Right lung (tissue), 10 donors: ENCODE measurements around the gene ABCC1. TPM values are rescaled to one million over a fixed set of nuclear protein-coding genes. Genes with fewer than 3 reads are reported as not detected.
A peak's percentile ranks its signal among the peaks of the same experiment; 100 is the strongest.
"Not testable (repeated sequence)": the region's sequence is repeated elsewhere in the genome, so short reads cannot be mapped to it uniquely, and the experiment has no call there.

Source experiments
- DNase-seq, 2 donors: peaks; one replicate each; pipeline ENCODE4 v3.0.0-alpha.2; 2013
- long read RNA-seq, 8 donors: transcript quantifications; one replicate each; lab custom pipeline, GENCODE V29; 2026
- polyA plus RNA-seq, 5 donors: library from polyadenylated mRNA; unstranded; fragments of 120-200 nt; gene quantifications; one replicate each; pipeline versions ENCODE4 v1.2.1 to v1.2.3, GENCODE V29; 2013; ENCODE audit warnings: inconsistent platforms in 1 of 5, low replicate concordance in 1 of 5; ENCODE audit not compliant: insufficient read length in 5 of 5, insufficient read depth in 1 of 5

Gene ABCC1
- polyA plus RNA-seq: 10 to 100 TPM; 24.1 to 30.8 (median 26.9) TPM
- long read RNA-seq, donor 1, full-length matches to known transcripts: 3 of 28 reads
- long read RNA-seq, donor 1, partial matches to known transcripts: 25 of 28 reads
- long read RNA-seq, donor 1, other reads (novel, unspliced or antisense): 0 of 28 reads
- long read RNA-seq, donor 2, full-length matches to known transcripts: 2 of 2 reads
- long read RNA-seq, donor 2, partial matches to known transcripts: 0 of 2 reads
- long read RNA-seq, donor 2, other reads (novel, unspliced or antisense): 0 of 2 reads
- long read RNA-seq, donor 3, full-length matches to known transcripts: 1 of 1 reads
- long read RNA-seq, donor 3, partial matches to known transcripts: 0 of 1 reads
- long read RNA-seq, donor 3, other reads (novel, unspliced or antisense): 0 of 1 reads
- long read RNA-seq, donor 4: 0 reads
- long read RNA-seq, donor 5, partial matches to known transcripts: 0 of 1 reads
- long read RNA-seq, donor 5, other reads (novel, unspliced or antisense): 0 of 1 reads
- long read RNA-seq, donor 6: 0 reads
- long read RNA-seq, donor 7, partial matches to known transcripts: 10 of 11 reads
- long read RNA-seq, donor 7, other reads (novel, unspliced or antisense): 0 of 11 reads
- long read RNA-seq, donor 8: 0 reads

DNA sequence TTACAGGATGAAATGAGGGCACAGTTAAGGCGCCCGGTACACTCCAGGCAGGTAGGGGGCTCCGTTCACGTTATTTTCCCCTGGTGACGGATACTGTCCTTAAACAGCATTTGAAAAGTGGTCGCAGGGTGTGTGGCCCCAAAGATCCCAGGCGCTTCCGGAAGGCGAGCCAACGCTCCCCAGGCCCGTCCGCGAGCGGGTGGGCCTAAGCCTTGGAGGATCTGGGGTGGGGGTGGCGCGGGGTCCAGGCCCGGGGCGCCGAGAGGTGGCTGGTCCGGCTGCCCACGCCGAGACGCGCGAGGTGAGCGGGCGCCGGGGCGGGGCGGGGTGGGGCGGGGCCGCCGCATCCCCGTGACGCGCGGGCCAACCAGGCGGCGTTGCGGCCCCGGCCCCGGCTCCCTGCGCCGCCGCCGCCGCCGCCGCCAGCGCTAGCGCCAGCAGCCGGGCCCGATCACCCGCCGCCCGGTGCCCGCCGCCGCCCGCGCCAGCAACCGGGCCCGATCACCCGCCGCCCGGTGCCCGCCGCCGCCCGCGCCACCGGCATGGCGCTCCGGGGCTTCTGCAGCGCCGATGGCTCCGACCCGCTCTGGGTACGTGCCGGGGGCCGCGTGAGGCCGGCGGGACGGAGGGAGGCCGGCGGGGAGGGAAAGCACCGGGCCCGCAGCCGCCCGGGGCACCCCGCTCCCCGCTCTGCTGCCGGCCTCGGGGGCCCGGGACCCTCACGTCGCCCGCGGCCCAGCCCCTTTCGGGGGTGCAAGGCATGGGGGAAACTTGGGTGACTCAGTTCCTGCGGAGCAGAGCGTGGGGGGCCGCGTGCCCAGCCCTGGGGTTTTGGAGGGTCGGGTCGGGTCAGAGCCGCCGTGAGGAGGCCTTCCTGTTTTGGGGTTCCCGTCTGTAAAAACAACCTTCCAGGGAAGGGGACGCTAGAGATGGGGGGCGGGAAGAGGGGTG, at the start of gene ABCC1:
Gene ABCC1 (plus strand): TSS at position 407 of the 951 bp plus-strand sequence. CDS start 136 bp downstream, at position 543.
- peak in 1 of 2 donors; percentile 28 for DNase-seq

DNA sequence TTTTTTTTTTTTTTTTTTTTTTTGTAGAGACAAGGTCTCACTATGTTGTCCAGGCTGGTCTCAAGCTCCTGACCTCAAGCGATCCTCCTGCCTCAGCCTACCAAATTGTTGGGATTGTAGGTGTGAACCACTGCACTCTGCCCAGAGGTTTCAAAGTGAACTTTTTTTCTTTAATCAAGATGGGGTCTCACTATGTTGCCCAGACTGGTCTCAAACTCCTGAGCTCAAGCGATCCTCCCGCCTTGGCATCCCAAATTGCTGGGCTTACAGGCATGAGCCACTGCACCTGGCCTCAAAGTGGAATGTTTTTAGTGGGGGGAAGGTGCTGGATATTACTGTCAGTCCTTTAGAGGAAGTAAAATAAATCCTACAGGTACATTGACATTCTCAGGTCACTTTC, 49.1 kb upstream of the ABCC1 start:
- DNase-seq: no peak

DNA sequence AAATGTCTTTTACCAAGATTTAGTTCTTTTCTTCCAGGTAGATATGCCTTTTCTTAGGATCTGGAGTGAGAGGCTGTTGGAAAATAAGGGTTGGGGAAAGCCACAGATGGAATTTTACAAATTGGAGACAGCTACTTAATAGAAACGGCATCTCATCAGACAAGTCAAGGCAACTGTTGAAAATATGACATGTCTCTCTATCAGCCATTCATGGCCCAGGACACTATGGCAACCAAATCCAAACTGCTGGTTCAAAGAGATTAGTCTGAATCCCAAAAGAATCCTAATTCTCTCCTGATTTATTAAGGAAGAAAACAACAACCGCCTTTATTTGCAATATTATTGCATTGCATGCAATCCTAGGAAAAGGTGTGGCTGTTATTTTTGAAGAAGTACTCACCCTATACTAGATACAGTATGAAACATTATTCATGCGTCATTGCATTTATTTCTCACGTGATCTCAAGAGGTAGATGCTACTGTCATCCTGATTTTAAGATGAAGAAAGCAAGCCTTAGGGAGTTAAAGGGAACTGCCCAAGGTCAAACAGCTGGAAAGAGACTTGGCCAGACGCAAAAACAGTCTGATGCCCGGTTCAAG, 48.4 kb upstream of the ABCC1 start:
- DNase-seq: no peak

DNA sequence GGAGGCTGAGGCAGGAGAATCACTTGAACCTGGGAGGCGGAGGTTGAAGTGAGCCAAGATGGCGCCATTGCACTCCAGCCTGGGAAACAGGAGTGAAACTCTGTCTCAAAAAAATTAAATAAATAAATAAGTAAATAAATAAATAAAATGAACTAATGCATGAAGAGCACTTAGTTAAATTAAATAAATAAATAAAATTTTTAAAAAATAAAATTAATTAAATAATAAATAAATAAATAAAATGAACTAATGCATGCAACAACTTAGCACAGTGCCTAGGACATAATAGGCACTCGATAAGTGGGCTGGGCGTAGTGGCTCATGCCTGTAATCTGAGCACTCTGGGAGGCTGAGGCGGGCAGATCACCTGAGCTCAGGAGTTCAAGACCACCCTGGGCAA, 45.5 kb upstream of the ABCC1 start:
- no peak for DNase-seq

DNA sequence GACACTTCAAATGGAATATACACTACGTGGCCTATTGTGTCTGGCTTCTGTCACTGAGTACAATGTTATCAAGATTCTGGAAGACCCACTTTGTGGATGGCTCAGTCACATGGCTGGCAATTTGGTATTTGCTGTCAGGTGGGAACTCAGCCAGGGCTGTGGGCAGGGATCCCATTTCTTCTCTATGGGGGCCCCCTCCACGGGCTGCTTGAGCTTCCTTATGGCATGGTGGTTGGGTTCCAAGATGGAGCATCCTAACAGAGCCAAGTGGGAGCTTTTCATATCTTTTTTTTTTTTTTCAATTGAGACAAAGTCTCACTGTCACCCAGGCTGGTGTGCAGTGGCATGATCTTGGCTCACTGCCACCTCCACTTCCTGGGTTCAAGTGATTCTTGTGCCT, 43.0 kb upstream of the ABCC1 start:
- no peak for DNase-seq

DNA sequence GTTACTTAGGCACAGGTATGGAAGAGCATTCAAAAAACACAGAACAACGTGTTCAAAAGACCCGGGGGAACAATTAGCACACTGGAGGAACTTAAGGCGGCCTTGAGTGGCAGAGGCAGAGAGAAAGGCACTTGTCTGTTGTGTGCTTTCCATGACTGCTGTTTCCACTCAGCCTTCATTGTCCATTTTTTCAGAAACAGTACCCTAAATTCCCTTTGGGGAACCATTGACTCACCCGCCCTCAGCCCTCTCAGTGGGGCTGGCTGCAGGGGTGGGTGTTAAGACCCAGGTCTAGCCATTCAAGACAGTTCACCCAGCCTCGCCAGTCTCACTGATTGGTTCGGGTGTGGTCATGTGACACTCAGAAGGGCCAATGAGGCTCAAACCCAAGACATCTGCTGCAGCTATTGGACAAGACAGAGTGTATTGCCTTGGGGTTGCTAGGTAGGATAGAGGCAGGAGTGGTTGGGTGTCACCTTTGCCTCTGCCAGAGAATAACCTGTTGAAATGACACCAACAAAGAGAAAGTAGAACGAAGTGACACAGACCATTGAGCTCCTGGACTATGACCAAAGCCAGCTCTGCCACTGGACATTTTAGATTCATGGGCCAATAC, 41.4 kb upstream of the ABCC1 start:
- DNase-seq: no peak

DNA sequence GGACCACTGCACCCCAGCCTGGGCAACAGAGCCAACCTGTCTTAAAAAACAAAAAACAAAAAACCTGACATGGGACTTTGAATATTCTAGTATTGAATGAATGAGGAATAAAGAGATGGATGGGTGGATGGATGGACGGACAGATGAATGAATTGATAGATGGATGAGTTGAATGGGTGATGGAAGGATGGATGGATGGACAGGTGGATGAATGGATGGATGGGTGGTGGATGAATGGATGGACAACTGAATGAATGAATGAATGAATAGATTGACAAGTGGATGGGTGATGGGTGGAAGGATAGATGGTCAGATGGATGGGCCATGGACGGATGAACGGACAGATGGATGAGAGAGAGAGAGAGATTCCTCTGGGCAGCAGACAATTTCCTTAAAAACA, 38.2 kb upstream of the ABCC1 start:
- no peak for DNase-seq

DNA sequence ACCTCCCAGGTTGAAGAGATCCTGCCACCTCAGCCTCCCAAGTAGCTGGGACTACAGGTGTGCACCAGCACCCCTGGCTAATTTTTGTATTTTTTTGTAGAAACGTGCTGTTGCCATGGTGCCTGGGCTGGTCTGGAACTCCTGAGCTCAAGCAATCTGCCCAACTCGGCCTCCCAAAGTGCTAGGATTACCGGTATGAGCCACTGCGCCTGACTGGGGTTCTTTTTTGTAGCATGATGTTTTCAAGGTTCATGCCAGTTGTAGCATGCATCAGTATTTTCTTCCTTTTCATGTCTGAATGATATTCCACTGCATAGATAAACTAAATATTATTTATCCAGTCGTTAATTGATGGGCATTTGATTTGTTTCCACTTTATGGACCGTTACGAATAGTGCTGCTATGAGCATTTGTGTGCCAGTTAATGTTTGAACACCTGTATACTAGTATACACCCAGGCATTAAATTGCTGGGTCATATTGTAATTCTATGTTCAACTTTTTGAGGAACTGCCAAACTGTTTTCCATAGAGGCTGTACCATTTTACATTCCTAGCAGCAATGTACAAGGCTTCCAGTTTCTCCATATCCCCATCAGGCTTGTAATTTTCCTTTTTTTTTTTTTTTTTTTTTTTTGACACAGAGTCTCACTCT, 36.2 kb upstream of the ABCC1 start:
- DNase-seq: no peak

DNA sequence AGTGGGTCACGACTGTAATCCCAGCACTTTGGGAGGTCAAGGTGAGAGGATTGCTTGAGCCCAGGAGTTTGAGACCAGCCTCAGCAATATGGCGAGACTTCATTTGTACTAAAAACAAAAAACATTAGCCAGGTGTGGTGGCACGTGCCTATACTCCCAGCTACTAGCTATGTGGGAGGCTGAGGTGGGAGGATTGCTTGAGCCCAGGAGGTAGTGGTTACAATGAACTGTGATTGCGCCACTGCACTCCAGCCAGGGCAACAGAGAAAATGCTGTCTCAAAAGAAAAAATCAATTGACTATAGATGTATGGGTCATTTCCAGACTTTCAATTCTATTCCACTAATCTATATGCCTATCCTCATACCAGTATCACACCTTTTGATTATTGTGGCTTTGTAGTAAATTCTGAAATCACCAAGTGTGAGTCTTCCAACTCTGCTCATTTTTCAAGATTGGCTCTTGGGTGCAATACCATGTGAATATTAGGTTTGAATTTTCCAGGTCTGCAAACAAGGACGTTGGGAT, 33.8 kb upstream of the ABCC1 start:
- DNase-seq: no peak

DNA sequence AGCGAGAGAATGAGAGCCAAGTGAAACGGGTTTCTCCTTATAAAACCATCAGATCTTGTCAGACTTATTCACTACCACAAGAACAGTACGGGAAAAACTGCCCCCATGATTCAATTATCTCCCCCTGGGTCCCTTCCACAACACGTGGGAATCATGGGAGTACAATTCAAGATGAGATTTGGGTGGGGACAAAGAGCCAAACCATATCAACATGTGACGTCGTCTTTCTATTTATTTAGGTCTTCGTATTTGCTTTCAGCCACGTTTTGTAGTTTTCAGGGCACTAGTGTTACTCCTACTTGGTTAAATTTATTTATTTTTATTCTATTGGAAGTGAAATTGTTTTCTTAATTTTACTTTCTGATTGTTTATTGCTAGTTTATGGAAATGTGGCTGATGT, 33.1 kb upstream of the ABCC1 start:
- no peak for DNase-seq

DNA sequence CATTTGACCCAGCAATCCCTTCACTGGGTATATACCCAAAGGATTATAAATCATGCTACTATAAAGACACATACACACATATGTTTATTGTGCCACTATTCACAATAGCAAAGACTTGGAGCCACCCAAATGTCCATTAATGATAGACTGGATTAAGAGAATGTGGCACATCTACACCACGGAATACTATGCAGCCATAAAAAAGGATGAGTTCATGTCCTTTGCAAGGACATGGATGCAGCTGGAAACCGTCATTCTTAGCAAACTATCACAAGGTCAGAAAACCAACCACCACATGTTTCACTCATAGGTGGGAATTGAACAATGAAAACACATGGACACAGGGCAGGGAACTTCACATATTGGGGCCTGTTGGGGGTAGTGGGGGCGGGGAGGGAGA, 31.1 kb upstream of the ABCC1 start:
- DNase-seq: not testable (repeated sequence)

DNA sequence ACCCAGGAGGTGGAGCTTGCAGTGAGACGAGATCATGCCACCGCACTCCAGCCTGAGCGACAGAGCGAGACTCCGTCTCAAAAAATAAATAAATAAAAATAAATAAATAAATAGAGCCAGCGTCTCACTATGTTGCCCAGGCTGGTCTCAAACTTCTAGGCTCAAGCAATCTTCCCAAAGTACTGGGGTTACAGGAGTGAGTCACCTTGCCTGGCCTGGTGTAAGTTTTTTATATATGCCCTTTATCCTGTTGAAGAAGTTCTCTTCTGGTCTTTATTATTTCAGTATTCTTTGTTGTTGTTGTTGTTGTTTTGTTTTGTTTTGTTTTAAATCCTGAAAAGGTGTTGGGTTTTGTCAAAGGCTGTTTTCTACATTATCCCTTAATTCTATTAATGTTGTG, 30.1 kb upstream of the ABCC1 start:
- no peak for DNase-seq

DNA sequence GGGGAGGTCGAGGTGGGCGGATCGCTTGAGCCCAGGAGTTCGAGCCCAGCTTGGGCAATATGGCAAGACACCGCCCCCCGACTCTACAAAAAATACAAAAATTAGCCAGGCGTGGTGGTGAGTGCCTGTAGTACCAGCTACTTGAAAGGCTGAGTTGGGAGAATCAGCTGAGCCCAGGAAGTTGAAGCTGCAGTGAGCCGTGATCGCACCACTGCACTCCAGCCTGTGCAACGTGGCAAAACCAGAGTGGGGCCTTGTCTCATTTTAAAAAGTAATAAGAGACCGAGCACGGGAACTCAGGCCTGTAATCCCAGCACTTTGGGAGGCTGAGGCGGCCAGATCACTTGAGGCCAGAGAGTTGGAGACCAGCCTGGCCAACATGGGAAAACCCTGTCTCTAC, 24.4 kb upstream of the ABCC1 start:
- DNase-seq: no peak

DNA sequence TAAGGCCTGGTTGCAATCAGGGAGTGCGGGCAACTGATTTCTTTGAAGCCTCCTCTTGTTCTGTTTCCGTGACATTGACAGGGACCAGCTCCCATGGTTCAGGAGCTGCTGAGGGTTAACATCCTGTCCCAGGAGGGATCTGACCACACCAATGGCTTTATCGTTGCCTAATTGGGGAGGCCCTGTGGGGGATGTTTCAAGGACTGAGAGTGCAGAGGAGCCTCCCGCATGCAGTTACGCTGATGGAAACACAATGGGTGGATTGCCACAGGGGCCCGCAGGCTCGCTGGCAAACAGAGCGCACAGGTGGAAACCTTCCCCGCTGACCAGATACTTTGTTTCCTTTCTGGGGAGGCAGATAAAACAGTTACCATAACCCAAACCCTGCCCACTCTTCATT, 23.8 kb upstream of the ABCC1 start:
- DNase-seq: no peak

DNA sequence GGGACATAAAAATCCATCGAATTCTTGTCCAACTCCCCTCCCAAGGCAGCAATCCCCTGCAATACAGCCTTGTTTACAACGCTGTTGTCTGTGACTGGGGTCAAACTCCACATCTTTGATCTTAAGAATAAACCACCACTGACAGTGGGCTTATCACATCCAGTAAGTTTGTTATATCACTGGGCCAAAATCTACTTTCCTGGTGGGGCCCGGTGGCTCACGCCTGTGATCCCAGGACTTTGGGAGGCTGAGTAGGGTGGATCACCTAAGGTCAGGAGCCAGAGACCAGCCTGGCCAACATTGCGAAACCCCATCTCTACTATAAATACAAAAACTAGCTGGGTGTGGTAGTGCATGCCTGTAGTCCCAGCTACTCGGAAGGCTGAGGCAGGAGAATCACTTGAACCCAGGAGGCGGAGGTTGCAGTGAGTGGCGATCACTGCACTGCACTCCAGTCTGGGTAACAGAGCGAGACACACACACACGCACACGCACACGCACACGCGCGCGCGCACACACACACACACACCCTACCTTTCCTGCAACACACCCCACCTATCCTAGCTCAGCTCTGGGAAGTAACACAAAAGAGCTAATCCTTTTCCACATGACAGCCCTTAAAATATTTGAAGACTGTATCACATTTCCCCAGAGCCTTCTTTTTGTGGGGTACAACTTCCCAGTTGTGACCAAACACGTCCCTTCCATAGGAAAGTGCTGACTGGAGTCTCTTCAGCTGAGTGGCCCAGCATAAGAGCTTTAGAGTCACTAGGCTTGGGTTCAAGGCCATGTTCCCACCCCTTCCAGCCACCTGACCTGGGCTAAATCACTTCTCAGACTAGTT, 20.9 kb upstream of the ABCC1 start:
- no peak for DNase-seq

DNA sequence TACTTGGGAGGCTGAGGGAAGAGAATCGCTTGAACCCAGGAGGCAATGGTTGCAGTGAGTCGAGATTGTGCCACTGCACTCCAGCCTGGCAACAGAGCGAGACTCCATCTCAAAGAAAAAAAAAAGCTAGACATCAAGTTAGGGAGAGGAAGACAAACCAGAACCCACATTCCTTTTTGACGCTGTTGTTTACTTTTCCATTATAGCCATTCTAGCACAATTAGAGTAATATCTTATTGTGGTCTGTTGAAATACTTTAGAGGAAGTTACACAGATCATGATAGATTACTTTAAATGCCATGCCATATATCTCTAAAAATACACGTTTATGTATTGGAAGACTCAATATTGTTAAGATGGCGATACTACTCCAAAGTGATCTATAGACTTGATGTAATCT, 16.5 kb upstream of the ABCC1 start:
- no peak for DNase-seq

DNA sequence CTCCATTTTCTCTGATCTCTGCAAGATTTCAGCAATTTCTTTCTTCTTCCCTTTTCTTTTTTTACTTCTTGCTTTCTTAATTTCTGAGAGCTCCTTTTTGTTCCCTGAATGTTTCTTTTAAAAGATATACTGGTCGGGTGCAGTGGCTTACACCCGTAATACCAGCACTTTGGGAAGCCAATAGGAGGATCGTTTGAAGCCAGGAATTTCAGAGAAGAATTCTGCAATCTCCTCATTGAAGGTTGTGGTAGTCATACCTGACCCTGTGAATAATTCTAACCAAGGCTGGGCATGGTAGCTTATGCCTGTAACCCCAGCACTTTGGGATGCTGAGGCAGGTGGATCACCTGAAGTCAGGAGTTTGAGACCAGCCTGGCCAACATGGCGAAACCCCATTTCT, 15.6 kb upstream of the ABCC1 start:
- no peak for DNase-seq

DNA sequence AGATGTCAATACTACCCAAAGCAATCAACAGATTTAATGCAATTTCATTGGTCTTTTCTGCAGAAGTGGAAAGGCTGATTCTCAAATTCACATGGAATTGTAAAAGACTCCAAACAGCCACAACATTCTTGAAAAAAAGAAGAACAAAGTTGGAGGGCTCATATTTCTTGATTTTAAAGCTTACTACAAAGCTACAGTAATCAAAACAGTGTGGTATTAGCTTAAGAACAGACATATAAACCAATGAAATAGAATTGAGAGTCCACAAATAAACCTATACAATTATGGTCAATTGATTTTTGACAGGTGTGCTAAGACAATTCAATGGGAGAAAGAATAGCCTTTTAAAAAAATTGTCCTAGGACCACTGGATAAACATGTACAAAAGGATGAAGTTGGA, 14.4 kb upstream of the ABCC1 start:
- no peak for DNase-seq

DNA sequence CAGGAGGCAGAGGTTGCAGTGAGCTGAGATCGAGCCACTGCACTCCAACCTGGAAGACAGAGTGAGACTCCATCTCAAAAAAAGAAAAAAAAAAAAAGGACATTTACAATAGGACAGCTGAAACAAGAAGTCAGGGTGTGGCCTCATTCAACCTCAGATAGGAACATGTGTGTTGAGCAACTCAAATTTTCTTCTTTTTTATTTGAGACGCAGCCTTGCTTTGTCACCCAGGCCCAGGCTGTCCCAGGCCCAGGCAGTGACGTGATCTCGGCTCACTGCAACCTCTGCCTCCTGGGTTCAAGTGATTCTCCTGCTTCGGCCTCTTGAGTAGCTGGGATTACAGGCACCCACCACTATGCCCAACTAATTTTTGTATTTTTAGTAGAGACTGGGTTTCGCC, 12.6 kb upstream of the ABCC1 start:
- not testable (repeated sequence) for DNase-seq
